HepG2 (cell line): Measurements from ENCODE around the gene CTXN3.

ENCODE experiments used
- CTCF ChIP-seq: sonication (generic); formaldehyde crosslinking; IDR thresholded peaks from 2 replicates; pipeline ENCODE4 v1.5.0; 2020; ENCODE audit warnings: mild to moderate bottlenecking, missing genetic modification reagents, moderate library complexity
- POLR2A ChIP-seq, 2 experiments: IDR thresholded peaks; 2 replicates each; pipeline ENCODE4 v1.6.1; 2011; ENCODE audit warnings: low read depth in 2 of 2, low read length in 2 of 2, mild to moderate bottlenecking in 1 of 2, moderate library complexity in 1 of 2; ENCODE audit not compliant: insufficient read depth in 1 of 2
- REST ChIP-seq, 2 experiments: IDR thresholded peaks; 2 replicates each; pipeline ENCODE4 v1.6.1; 2011 to 2012; ENCODE audit warnings: low read length in 2 of 2, borderline replicate concordance in 1 of 2, low read depth in 1 of 2, mild to moderate bottlenecking in 1 of 2, moderate library complexity in 1 of 2
- ZNF282 ChIP-seq: fragments of 450-650 bp; IDR thresholded peaks from 2 replicates; pipeline ENCODE4 v1.6.1; 2018; ENCODE audit not compliant: partially characterized antibody

- TF ChIP-seq POLR2A (IDR thresholded peaks at IDR 0.05; ENCODE audit: insufficient read depth in 1 of 2, low read depth in 2 of 2, low read length in 2 of 2), result no peak
- no peak for TF ChIP-seq ZNF282
- no peak for TF ChIP-seq CTCF (CRISPR knock-in tag)
- TF ChIP-seq REST (IDR thresholded peaks at IDR 0.05; ENCODE audit: borderline replicate concordance in 1 of 2, low read depth in 1 of 2, low read length in 2 of 2), result no peak
These were observed 50.5 kb downstream of the CTXN3 start for GRCh38 chr5:127699416-127699815.
